Transverse colon (tissue), 3 donors: ENCODE results near the gene EIF4ENIF1.

Source experiments
- CTCF ChIP-seq, 5 experiments: fragments of 200-600 bp in 3 of 5; fragments of 450-650 bp in 2 of 5; sonication (generic) in 3 of 5; IDR thresholded peaks; 1 replicate in 2 of 5; 2 replicates in 3 of 5; pipeline ENCODE4 v1.5.1; 2016 to 2017; ENCODE audit warnings: antibody characterized with exemption in 5 of 5, inconsistent platforms in 3 of 5, mild to moderate bottlenecking in 2 of 5, moderate library complexity in 1 of 5
- POLR2A ChIP-seq: fragments of 450-650 bp; IDR thresholded peaks from one replicate; pipeline ENCODE4 v1.6.1; 2016; ENCODE audit warnings: antibody characterized with exemption, mild to moderate bottlenecking, moderate library complexity

- TF ChIP-seq POLR2A = no peak
- no peak for TF ChIP-seq CTCF (IDR thresholded peaks at IDR 0.05)
Measured at GRCh38 chr22:31509061-31509762, 19.6 kb upstream of the EIF4ENIF1 start.
